BE2C (cell line): ENCODE measurements around the gene DCTN1. TPM values are rescaled to one million over a fixed set of nuclear protein-coding genes. Genes with fewer than 3 reads are reported as not detected.

Experiments
- DNase-seq: peaks from one replicate; pipeline ENCODE4 v3.0.0-alpha.2; 2020
- H3K27me3 ChIP-seq: fragments of 250-450 bp; sonication (Bioruptor Pico); 2 replicates; pipeline ENCODE4 v1.5.1; 2020; ENCODE audit warnings: mild to moderate bottlenecking
- H3K36me3 ChIP-seq: fragments of 250-450 bp; sonication (Bioruptor Pico); 2 replicates; pipeline ENCODE4 v1.5.1; 2020; ENCODE audit warnings: mild to moderate bottlenecking
- H3K4me1 ChIP-seq: fragments of 250-450 bp; sonication (Bioruptor Pico); 2 replicates; pipeline ENCODE4 v1.5.1; 2020
- H3K4me3 ChIP-seq: 2 replicates; pipeline ENCODE4 v1.5.1; 2011; ENCODE audit warnings: low read depth, low read length
- H3K9me3 ChIP-seq: fragments of 250-450 bp; sonication (Bioruptor Pico); 2 replicates; pipeline ENCODE4 v1.5.1; 2020
- polyA plus RNA-seq: library from polyadenylated mRNA; unstranded; fragments of >200 nt; gene quantifications from one replicate; pipeline ENCODE4 v1.2.1, GENCODE V29; 2012; ENCODE audit warnings: low read depth, missing spikeins; ENCODE audit not compliant: insufficient read length, insufficient read depth
- TF ChIP-seq, protein P1 (sequence below): IDR thresholded peaks from 2 replicates; pipeline ENCODE4 v1.5.1; 2012; ENCODE audit warnings: mild to moderate bottlenecking, low read depth, low read length

DCTN1 gene
- 137 TPM for polyA plus RNA-seq

DNA sequence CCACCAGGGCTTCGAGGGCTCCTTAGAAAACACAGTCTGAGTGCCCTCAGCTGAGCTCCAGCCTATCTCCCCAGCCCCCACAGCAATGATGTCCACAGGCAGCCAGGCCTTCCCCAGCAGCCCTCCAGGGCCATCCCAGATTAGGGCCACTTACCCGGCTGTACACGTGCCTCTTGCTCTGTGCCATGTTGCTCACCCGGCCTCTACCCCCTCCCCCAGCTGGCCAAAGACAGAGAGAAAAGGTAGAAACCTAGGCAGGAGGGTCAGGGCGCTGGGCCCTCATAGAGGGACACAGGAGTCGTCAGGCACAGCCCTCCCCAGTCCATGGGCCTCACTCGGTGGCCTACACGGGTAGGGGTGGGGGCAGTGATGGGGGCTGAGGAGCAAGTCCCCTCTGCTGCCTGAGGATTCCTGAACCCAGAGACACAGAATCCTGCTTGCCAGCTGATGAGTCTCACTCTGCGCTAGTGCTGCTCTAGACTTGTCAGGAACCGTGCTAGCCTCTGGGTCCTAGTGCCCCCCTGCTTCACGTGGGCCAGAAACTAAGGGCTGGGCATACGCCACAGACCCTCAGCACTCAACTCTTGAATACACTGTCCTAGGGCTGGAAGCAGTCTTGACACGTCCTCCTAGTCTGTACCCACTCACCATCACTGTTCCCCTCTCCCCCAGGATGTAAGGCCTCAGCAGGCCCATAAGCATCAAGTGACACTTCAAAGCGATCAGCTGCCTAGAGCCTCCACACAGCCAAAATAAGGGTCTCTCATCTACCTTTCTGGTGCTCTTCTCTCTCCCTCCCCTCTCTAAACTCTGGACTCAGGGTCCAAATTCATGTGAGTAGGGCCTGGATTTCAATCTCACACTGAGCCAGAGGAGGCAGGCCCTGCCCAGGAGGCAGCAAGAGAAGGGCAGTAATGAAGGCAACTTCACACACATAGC lies at the start of gene DCTN1:
TSS of gene DCTN1 (minus strand) at position 461 of the 939 bp plus-strand sequence. CDS start at position 187, 274 bp downstream.
- H3K4me1 ChIP-seq = no peaks in the 10 kb centered on the region
- H3K9me3 ChIP-seq = no peaks in the 10 kb centered on the region
- peak within 1 kb of the TSS; percentile 49 for H3K4me3 ChIP-seq
- peak; percentile 53 for DNase-seq
- TF ChIP-seq, protein P1, sequence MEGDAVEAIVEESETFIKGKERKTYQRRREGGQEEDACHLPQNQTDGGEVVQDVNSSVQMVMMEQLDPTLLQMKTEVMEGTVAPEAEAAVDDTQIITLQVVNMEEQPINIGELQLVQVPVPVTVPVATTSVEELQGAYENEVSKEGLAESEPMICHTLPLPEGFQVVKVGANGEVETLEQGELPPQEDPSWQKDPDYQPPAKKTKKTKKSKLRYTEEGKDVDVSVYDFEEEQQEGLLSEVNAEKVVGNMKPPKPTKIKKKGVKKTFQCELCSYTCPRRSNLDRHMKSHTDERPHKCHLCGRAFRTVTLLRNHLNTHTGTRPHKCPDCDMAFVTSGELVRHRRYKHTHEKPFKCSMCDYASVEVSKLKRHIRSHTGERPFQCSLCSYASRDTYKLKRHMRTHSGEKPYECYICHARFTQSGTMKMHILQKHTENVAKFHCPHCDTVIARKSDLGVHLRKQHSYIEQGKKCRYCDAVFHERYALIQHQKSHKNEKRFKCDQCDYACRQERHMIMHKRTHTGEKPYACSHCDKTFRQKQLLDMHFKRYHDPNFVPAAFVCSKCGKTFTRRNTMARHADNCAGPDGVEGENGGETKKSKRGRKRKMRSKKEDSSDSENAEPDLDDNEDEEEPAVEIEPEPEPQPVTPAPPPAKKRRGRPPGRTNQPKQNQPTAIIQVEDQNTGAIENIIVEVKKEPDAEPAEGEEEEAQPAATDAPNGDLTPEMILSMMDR = no peak
- no peaks in the 10 kb centered on the region for H3K27me3 ChIP-seq
- H3K36me3 ChIP-seq = no peaks in the 10 kb centered on the region; the same call in 1 of the 2 replicates

DNA sequence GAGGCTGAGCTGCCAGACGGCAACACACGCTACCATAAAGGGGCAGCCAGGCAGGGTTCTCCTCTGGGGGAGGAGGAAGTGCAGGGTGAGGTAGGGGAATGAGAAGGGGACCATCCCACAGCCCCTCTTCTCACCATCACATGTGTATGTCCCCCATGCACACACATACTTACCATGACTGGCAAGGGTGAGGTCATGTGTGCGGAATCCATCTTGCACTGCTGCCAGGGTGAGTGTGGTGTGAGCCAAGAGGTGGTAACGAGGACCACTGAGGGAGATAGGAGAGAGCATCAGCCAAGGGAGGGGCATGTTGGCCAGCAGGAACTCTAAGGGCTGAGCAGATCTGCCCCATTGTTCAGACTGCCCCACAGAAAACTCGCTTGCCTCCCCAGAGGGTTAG lies 48.6 kb upstream of the DCTN1 start:
- no peaks in the 10 kb centered on the region for H3K27me3 ChIP-seq
- no peaks in the 10 kb centered on the region for H3K4me1 ChIP-seq
- DNase-seq = no peak
- no peaks in the 10 kb centered on the region for H3K36me3 ChIP-seq
- no peaks in the 10 kb centered on the region for H3K9me3 ChIP-seq
- no peak overlapping the region for H3K4me3 ChIP-seq
- TF ChIP-seq, protein P1 = no peak

DNA sequence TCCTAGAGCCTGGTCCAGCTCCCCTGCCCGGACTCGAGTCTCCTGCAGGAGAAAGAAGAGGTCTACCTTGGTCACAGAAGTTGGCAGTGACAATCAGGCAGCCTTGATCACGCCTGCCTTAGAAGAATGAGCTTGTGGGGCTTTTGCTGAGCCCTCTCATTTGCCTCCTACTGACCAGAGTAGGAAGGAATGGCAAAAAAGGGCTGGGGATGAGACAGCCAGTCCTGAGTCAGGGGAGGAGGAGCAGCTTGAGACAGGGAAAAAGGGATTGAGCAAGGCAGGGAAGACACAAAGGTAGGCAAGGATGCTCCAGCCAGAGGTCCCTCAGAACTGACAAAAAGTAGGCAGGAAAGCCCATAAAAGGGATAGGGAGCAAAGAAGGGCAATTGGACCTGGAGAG lies 47.4 kb upstream of the DCTN1 start:
- Histone ChIP-seq H3K27me3 (no peaks in the 10 kb centered on the region), H3K4me1 (no peaks in the 10 kb centered on the region), H3K36me3 (no peaks in the 10 kb centered on the region), H3K9me3 (no peaks in the 10 kb centered on the region), H3K4me3 (no peak overlapping the region)
- no peak for DNase-seq
- TF ChIP-seq, protein P1 = no peak

DNA sequence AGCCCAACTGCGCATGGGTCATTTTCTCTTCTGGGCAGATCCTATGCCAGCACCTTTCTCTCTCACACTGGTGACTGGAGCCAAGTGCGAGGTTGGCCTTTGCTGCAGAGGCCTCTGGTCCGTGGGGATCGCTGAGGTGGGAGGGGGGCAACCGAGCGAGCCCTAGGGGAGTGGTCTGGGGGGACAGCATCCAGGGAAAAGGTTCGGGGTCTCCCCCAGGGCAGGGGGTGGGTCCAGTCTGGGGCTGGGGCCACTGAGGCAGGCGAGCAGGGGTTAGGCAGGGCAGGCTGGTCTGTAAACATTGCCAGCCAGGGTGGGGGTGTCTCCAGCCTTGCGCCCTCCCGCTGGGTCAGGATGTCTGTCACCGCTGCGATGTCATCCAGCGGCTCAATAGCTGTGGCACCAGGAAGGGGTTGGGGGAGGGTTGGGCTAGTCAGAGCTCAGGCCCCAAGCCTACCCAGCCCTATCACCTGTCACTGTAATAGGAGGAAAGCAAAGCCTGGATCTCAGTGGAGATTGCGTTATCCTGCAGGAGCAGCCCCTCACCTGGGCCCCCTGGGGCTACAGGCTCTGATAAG lies 46.2 kb upstream of the DCTN1 start:
- TF ChIP-seq, protein P1 = no peak
- H3K9me3 ChIP-seq = no peaks in the 10 kb centered on the region
- DNase-seq = no peak
- H3K4me3 ChIP-seq = no peak overlapping the region
- no peaks in the 10 kb centered on the region for H3K4me1 ChIP-seq
- H3K36me3 ChIP-seq = no peaks in the 10 kb centered on the region
- no peaks in the 10 kb centered on the region for H3K27me3 ChIP-seq

DNA sequence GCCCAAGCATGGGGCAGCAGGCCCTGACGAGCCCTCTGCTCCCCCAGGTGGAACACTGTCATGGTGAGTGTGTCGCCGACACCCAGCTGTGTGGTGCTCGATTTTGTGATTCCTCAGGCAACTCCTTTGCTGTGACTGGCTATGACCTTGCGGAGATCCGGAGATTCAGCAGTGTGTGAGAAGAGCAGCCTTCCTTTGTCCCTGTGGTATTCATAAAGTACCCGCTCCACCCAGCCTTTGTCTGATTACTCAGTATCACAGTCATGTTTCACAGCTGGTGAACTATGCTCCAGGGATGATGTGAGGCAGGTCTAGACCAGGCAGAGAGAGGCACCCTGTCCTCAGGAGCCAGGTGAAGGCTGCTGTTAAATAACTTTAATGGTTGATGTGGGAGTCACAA lies 45.4 kb upstream of the DCTN1 start:
- Histone ChIP-seq H3K36me3 (no peaks in the 10 kb centered on the region), H3K4me3 (no peak overlapping the region), H3K9me3 (no peaks in the 10 kb centered on the region), H3K27me3 (no peaks in the 10 kb centered on the region), H3K4me1 (no peaks in the 10 kb centered on the region)
- DNase-seq = no peak
- TF ChIP-seq, protein P1 = no peak

DNA sequence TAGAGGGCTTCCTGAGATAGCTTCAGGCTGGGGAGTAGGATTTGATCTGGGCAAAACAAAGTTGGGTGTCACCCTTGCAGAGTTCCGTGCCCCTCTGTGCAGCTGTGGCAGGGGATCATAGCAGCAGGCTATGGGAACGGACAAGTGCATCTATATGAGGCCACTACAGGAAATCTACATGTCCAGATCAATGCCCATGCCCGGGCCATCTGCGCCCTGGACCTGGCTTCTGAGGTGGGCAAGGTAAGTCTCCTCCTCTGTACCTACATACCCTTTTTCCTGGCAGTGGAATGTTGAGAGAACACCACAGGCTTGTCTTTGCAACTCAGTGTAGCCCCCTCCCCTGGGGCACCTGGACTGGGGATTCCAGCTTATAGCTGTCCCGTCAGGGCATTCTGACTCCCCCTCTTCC lies 44.9 kb upstream of the DCTN1 start:
- Histone ChIP-seq H3K9me3 (no peaks in the 10 kb centered on the region), H3K27me3 (no peaks in the 10 kb centered on the region), H3K4me1 (no peaks in the 10 kb centered on the region), H3K4me3 (no peak overlapping the region), H3K36me3 (no peaks in the 10 kb centered on the region)
- no peak for DNase-seq
- TF ChIP-seq, protein P1 = no peak
